HepG2 (cell line): ENCODE data around the gene NUDT22. TPM values are rescaled to one million over a fixed set of nuclear protein-coding genes. Genes with fewer than 3 reads are reported as not detected.
A peak's percentile ranks its signal among the peaks of the same experiment; 100 is the strongest.

Experiments used
- ARID2 ChIP-seq: sonication (generic); formaldehyde crosslinking; IDR thresholded peaks from 2 replicates; pipeline ENCODE4 v1.8.1; 2022; ENCODE audit warnings: mild to moderate bottlenecking, missing genetic modification reagents, borderline replicate concordance
- CHD4 ChIP-seq: fragments of 200-600 bp; sonication (generic); IDR thresholded peaks from 2 replicates; pipeline ENCODE4 v1.7.0; 2017; ENCODE audit warnings: mild to moderate bottlenecking, low read length, borderline replicate concordance
- DNMT1 ChIP-seq: sonication (generic); formaldehyde crosslinking; IDR thresholded peaks from 2 replicates; pipeline ENCODE4 v1.5.1; 2020; ENCODE audit warnings: mild to moderate bottlenecking, missing genetic modification reagents
- NR2C2 ChIP-seq: sonication (generic); formaldehyde crosslinking; IDR thresholded peaks from 2 replicates; pipeline ENCODE4 v1.4.0; 2020; ENCODE audit warnings: missing genetic modification reagents, mild to moderate bottlenecking, moderate library complexity, borderline replicate concordance
- PCBP2 ChIP-seq: fragments of 200-400 bp; formaldehyde crosslinking; optimal IDR thresholded peaks from 2 replicates; pipeline ENCODE3; 2018; ENCODE audit warnings: low read length, low read depth; ENCODE audit not compliant: poor library complexity, severe bottlenecking
- RARG ChIP-seq: sonication (generic); formaldehyde crosslinking; IDR thresholded peaks from 2 replicates; pipeline ENCODE4 v1.4.0; 2020; ENCODE audit warnings: low read depth, mild to moderate bottlenecking, missing genetic modification reagents
- RFX3 ChIP-seq: IDR thresholded peaks from 2 replicates; pipeline ENCODE4 v1.6.1; 2016; ENCODE audit warnings: missing biosample characterization, missing genetic modification reagents
- SP140L ChIP-seq: sonication (generic); formaldehyde crosslinking; IDR thresholded peaks from 2 replicates; pipeline ENCODE4 v1.4.0; 2020; ENCODE audit warnings: missing genetic modification reagents, borderline replicate concordance
- ZNF3 ChIP-seq: IDR thresholded peaks from 2 replicates; pipeline ENCODE4 v1.7.0; 2017; ENCODE audit warnings: inconsistent platforms
- ZNF546 ChIP-seq: sonication (generic); formaldehyde crosslinking; conservative IDR thresholded peaks from 2 replicates; pipeline ENCODE4 v1.8.1; 2023; ENCODE audit warnings: mild to moderate bottlenecking, missing genetic modification reagents
- ZNF616 ChIP-seq: sonication (generic); formaldehyde crosslinking; IDR thresholded peaks from 2 replicates; pipeline ENCODE4 v1.5.0; 2020; ENCODE audit warnings: low read depth, mild to moderate bottlenecking, missing genetic modification reagents
- polyA plus RNA-seq, 8 experiments: library from polyadenylated mRNA; depleted of rRNA in 3 of 8; stranded (reverse) in 7 of 8; unstranded in 1 of 8; fragments of >200 nt; fragmentation: Illumina TruSeq in 4 of 8; extraction: Trizol in 4 of 8; gene quantifications; 2 replicates each; pipeline versions ENCODE4 v1.2.1 to v1.2.3, GENCODE V29; 2011 to 2016; ENCODE audit warnings: low read depth in 4 of 8, missing spikeins in 1 of 8, mixed read lengths in 1 of 8; ENCODE audit not compliant: insufficient read depth in 1 of 8
- total RNA-seq, 5 experiments: library from RNA; depleted of rRNA; stranded (reverse); fragments of >200 nt; fragmentation: Illumina TruSeq; extraction: Trizol; gene quantifications; 2 replicates each; pipeline ENCODE4 v1.2.3, GENCODE V29; 2016; ENCODE audit warnings: low read depth in 1 of 5
- TF ChIP-seq, protein P1 (sequence below), 2 experiments: IDR thresholded peaks; 2 replicates each; pipeline ENCODE4 v1.6.1; 2011 to 2012; ENCODE audit warnings: low read length in 2 of 2, borderline replicate concordance in 1 of 2, low read depth in 1 of 2, mild to moderate bottlenecking in 1 of 2, moderate library complexity in 1 of 2
- TF ChIP-seq, protein P2 (sequence below): sonication (generic); formaldehyde crosslinking; IDR thresholded peaks from one replicate; pipeline ENCODE4 v1.5.1; 2020; ENCODE audit warnings: mild to moderate bottlenecking, missing genetic modification reagents; ENCODE audit errors: not compliant biosample characterization
- TF ChIP-seq, protein P3 (sequence below): sonication (generic); formaldehyde crosslinking; IDR thresholded peaks from 2 replicates; pipeline ENCODE4 v1.5.0; 2020; ENCODE audit warnings: missing genetic modification reagents
- TF ChIP-seq, protein P4 (sequence below): IDR thresholded peaks from 2 replicates; pipeline ENCODE4 v1.6.1; 2016; ENCODE audit warnings: missing genetic modification reagents, missing compliant biosample characterization

NUDT22 gene
- total and polyA plus RNA-seq, 2 of the 13 experiments (the other 11 are each of a cell fraction or from before 2014, with no cell fraction given) = 33.5 to 39.8 TPM

- TF ChIP-seq, protein P1, sequence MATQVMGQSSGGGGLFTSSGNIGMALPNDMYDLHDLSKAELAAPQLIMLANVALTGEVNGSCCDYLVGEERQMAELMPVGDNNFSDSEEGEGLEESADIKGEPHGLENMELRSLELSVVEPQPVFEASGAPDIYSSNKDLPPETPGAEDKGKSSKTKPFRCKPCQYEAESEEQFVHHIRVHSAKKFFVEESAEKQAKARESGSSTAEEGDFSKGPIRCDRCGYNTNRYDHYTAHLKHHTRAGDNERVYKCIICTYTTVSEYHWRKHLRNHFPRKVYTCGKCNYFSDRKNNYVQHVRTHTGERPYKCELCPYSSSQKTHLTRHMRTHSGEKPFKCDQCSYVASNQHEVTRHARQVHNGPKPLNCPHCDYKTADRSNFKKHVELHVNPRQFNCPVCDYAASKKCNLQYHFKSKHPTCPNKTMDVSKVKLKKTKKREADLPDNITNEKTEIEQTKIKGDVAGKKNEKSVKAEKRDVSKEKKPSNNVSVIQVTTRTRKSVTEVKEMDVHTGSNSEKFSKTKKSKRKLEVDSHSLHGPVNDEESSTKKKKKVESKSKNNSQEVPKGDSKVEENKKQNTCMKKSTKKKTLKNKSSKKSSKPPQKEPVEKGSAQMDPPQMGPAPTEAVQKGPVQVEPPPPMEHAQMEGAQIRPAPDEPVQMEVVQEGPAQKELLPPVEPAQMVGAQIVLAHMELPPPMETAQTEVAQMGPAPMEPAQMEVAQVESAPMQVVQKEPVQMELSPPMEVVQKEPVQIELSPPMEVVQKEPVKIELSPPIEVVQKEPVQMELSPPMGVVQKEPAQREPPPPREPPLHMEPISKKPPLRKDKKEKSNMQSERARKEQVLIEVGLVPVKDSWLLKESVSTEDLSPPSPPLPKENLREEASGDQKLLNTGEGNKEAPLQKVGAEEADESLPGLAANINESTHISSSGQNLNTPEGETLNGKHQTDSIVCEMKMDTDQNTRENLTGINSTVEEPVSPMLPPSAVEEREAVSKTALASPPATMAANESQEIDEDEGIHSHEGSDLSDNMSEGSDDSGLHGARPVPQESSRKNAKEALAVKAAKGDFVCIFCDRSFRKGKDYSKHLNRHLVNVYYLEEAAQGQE (IDR thresholded peaks at IDR 0.05; ENCODE audit: borderline replicate concordance in 1 of 2, low read depth in 1 of 2, low read length in 2 of 2) = no peak
- no peak for TF ChIP-seq ZNF546 (CRISPR knock-in tag)
- no peak for TF ChIP-seq RFX3 (CRISPR knock-in tag)
- no peak for TF ChIP-seq CHD4
- no peak for TF ChIP-seq RARG (CRISPR knock-in tag)
- no peak for TF ChIP-seq NR2C2 (CRISPR knock-in tag)
- TF ChIP-seq, protein P2, sequence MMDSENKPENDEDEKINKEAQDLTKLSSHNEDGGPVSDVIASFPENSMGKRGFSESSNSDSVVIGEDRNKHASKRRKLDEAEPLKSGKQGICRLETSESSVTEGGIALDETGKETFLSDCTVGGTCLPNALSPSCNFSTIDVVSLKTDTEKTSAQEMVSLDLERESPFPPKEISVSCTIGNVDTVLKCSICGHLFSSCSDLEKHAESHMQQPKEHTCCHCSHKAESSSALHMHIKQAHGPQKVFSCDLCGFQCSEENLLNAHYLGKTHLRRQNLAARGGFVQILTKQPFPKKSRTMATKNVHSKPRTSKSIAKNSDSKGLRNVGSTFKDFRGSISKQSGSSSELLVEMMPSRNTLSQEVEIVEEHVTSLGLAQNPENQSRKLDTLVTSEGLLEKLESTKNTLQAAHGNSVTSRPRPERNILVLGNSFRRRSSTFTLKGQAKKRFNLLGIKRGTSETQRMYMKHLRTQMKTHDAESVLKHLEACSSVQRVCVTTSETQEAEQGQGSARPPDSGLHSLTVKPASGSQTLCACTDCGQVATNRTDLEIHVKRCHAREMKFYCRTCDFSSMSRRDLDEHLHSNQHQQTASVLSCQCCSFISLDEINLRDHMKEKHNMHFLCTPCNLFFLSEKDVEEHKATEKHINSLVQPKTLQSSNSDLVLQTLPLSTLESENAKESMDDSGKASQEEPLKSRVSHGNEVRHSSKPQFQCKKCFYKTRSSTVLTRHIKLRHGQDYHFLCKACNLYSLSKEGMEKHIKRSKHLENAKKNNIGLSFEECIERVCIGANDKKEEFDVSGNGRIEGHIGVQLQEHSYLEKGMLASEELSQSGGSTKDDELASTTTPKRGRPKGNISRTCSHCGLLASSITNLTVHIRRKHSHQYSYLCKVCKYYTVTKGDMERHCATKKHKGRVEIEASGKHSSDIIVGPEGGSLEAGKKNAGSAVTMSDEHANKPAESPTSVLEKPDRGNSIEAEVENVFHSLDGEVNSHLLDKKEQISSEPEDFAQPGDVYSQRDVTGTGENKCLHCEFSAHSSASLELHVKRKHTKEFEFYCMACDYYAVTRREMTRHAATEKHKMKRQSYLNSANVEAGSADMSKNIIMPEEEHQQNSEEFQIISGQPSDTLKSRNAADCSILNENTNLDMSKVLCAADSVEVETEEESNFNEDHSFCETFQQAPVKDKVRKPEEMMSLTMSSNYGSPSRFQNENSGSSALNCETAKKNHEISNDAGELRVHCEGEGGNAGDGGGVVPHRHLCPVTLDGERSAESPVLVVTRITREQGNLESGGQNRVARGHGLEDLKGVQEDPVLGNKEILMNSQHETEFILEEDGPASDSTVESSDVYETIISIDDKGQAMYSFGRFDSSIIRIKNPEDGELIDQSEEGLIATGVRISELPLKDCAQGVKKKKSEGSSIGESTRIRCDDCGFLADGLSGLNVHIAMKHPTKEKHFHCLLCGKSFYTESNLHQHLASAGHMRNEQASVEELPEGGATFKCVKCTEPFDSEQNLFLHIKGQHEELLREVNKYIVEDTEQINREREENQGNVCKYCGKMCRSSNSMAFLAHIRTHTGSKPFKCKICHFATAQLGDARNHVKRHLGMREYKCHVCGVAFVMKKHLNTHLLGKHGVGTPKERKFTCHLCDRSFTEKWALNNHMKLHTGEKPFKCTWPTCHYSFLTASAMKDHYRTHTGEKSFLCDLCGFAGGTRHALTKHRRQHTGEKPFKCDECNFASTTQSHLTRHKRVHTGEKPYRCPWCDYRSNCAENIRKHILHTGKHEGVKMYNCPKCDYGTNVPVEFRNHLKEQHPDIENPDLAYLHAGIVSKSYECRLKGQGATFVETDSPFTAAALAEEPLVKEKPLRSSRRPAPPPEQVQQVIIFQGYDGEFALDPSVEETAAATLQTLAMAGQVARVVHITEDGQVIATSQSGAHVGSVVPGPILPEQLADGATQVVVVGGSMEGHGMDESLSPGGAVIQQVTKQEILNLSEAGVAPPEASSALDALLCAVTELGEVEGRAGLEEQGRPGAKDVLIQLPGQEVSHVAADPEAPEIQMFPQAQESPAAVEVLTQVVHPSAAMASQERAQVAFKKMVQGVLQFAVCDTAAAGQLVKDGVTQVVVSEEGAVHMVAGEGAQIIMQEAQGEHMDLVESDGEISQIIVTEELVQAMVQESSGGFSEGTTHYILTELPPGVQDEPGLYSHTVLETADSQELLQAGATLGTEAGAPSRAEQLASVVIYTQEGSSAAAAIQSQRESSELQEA (CRISPR knock-in tag) = no peak
- TF ChIP-seq, protein P3, sequence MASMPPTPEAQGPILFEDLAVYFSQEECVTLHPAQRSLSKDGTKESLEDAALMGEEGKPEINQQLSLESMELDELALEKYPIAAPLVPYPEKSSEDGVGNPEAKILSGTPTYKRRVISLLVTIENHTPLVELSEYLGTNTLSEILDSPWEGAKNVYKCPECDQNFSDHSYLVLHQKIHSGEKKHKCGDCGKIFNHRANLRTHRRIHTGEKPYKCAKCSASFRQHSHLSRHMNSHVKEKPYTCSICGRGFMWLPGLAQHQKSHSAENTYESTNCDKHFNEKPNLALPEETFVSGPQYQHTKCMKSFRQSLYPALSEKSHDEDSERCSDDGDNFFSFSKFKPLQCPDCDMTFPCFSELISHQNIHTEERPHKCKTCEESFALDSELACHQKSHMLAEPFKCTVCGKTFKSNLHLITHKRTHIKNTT (CRISPR knock-in tag) = no peak
- TF ChIP-seq ARID2 (CRISPR knock-in tag) = no peak
- no peak for TF ChIP-seq ZNF3 (CRISPR knock-in tag)
- TF ChIP-seq DNMT1 = no peak
- no peak for TF ChIP-seq ZNF616 (CRISPR knock-in tag)
- no peak for TF ChIP-seq SP140L
- TF ChIP-seq, protein P4, sequence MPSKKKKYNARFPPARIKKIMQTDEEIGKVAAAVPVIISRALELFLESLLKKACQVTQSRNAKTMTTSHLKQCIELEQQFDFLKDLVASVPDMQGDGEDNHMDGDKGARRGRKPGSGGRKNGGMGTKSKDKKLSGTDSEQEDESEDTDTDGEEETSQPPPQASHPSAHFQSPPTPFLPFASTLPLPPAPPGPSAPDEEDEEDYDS (CRISPR knock-in tag) = 0 out of 2 replicates have a peak, but pooled peaks have one; percentile 39
- no peak for TF ChIP-seq PCBP2
Measured at GRCh38 chr11:64226507-64227051, 505 bp downstream of the NUDT22 start (continued).
